Ammon's horn (tissue), 1 donor: ENCODE measurements around the gene PCDHGA9.
"Not testable (repeated sequence)": the region's sequence is repeated elsewhere in the genome, so short reads cannot be mapped to it uniquely, and the experiment has no call there.

Source experiments
- DNase-seq: peaks from one replicate; pipeline ENCODE4 v3.0.0-alpha.2; 2016; ENCODE audit warnings: low spot score

The PCDHGA9 gene

DNA sequence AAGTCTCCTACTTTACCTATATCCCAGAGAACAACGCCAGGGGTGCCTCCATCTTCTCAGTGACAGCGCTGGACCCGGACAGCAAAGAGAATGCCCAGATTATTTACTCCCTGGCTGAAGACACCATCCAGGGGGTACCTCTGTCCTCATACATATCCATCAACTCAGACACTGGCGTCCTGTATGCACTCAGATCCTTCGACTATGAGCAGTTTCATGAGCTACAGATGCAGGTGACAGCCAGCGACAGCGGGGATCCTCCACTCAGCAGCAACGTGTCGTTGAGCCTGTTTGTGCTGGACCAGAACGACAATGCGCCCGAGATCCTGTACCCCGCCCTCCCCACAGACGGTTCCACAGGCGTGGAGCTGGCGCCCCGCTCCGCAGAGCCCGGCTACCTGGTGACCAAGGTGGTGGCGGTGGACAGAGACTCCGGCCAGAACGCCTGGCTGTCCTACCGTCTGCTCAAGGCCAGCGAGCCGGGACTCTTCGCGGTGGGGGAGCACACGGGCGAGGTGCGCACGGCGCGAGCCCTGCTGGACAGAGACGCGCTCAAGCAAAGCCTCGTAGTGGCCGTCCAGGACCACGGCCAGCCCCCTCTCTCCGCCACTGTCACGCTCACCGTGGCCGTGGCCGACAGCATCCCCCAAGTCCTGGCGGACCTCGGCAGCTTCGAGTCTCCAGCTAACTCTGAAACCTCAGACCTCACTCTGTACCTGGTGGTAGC lies 12.1 kb downstream of the PCDHGA9 start:
- DNase-seq, result not testable (repeated sequence)

DNA sequence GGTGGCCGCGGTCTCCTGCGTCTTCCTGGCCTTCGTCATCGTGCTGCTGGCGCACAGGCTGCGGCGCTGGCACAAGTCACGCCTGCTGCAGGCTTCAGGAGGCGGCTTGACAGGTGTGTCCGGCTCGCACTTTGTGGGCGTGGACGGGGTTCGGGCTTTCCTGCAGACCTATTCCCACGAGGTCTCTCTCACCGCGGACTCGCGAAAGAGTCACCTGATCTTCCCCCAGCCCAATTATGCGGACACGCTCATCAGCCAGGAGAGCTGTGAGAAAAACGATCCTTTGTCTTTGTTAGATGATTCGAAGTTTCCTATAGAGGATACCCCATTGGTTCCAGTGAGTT lies 12.7 kb downstream of the PCDHGA9 start:
- not testable (repeated sequence) for DNase-seq

DNA sequence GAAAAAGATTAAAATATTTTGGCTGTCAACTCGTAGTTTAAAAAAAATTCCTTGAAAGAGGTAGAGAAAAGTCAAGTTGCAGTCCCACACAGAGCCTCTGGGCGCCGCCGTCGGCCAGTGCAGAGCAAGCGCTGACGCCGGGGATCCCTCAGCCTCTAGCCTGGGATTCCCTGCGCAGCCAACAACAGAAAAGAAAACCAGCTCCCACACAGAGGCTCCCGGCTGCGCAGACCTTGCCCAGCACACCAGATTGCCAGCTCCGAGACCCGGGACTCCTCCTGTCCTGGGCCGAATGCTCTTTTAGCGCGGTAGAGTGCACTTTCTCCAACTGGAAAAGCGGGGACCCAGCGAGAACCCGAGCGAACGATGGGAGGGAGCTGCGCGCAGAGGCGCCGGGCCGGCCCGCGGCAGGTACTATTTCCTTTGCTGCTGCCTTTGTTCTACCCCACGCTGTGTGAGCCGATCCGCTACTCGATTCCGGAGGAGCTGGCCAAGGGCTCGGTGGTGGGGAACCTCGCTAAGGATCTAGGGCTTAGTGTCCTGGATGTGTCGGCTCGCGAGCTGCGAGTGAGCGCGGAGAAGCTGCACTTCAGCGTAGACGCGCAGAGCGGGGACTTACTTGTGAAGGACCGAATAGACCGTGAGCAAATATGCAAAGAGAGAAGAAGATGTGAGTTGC lies 15.1 kb downstream of the PCDHGA9 start, which contains the start of gene PCDHGB7:
Gene PCDHGB7, plus strand, starts transcription at position 184 of the 679 bp plus-strand sequence. Its CDS starts 183 bp downstream, at position 367.
- peak; percentile 51 for DNase-seq

DNA sequence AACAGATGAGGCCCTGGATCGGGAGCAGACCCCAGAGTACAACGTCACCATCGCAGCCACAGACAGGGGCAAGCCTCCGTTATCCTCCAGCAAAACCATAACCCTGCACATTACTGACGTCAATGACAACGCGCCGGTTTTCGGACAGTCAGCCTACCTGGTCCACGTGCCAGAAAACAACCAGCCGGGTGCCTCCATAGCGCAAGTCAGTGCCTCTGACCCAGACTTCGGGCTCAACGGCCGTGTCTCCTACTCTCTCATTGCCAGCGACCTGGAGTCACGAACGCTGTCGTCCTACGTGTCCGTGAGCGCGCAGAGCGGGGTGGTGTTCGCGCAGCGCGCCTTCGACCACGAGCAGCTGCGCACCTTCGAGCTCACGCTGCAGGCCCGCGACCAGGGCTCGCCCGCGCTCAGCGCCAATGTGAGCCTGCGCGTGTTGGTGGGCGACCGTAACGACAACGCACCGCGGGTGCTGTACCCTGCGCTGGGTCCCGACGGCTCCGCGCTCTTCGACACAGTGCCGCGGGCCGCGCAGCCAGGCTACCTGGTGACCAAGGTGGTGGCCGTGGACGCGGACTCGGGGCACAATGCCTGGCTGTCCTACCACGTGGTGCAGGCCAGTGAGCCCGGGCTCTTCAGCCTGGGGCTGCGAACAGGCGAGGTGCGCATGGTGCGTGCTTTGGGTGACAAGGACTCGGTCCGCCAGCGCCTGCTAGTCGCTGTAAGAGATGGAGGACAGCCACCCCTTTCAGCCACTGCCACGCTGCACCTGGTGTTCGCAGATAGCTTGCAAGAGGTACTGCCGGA lies 16.7 kb downstream of the PCDHGA9 start:
- no peak for DNase-seq

DNA sequence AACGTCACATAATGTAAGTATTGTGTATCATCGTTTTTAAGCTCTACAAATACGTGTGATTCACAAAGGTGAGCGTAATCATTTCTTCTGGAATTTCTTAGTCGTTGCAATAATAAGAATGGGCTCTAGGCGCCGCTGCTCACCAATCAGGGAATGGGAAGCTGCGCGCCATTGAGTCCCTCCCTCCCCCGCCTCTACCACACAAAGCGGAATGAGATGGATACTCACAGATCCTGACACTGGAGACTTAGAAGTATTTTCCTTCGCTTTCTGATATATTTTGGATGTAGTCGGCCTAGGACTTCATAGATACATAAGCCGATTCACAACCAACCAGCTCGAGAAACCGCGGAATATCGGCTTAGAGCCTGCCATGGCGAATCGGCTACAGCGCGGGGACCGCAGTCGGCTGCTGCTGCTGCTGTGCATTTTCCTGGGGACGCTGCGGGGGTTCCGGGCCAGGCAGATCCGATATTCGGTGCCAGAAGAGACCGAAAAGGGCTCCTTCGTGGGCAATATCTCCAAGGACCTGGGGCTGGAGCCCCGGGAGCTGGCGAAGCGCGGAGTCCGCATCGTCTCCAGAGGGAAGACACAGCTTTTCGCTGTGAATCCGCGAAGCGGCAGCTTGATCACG lies 18.4 kb downstream of the PCDHGA9 start, which contains the start of gene PCDHGA11:
Gene PCDHGA11, plus strand, starts transcription at position 197 of the 634 bp plus-strand sequence. Its CDS starts 177 bp downstream, at position 374.
- DNase-seq, result no peak

- no peak for DNase-seq
These were observed 18.9 kb downstream of the PCDHGA9 start for GRCh38 chr5:141421489-141421855.

- DNase-seq, result no peak
These were observed 20.2 kb downstream of the PCDHGA9 start for GRCh38 chr5:141422742-141423291.

DNA sequence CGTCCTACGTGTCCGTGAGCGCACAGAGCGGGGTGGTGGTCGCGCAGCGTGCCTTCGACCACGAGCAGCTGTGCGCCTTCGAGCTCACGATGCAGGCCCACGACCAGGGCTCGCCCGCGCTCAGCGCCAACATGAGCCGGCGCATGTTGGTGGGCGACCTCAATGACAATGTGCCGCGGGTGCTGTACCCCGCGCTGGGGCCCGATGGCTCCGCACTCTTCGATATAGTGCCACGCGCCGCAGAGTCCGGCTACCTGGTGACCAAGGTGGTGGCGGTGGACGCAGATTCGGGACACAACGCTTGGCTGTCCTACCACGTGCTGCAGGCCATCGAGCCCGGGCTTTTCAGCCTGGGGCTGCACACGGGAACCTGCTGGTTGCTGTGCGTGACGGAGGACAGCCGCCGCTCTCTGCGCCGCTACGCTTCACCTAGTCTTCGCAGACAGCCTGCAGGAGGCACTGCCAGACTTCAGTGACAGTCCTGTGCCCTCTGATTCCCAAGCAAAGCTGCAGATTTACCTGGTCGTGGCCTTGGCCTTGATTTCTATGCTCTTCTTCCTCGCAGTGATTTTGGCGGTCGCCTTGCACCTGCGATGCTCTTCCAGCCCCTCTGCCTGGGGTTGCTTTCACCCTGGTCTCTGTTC lies 25.3 kb downstream of the PCDHGA9 start:
- DNase-seq, result no peak

DNA sequence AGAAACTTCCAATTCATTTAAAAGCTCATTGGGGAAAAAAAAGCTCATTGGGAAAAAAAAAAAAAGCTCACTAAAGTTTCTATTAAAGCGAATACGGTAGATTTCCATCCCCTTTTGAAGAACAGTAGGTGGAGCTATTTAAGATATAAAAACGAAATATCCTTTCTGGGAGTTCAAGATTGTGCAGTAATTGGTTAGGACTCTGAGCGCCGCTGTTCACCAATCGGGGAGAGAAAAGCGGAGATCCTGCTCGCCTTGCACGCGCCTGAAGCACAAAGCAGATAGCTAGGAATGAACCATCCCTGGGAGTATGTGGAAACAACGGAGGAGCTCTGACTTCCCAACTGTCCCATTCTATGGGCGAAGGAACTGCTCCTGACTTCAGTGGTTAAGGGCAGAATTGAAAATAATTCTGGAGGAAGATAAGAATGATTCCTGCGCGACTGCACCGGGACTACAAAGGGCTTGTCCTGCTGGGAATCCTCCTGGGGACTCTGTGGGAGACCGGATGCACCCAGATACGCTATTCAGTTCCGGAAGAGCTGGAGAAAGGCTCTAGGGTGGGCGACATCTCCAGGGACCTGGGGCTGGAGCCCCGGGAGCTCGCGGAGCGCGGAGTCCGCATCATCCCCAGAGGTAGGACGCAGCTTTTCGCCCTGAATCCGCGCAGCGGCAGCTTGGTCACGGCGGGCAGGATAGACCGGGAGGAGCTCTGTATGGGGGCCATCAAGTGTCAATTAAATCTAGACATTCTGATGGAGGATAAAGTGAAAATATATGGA lies 27.9 kb downstream of the PCDHGA9 start, which contains the start of gene PCDHGA12:
Gene PCDHGA12, plus strand, starts transcription at position 176 of the 782 bp plus-strand sequence. Its CDS starts 253 bp downstream, at position 429.
- peak; percentile 29 for DNase-seq

DNA sequence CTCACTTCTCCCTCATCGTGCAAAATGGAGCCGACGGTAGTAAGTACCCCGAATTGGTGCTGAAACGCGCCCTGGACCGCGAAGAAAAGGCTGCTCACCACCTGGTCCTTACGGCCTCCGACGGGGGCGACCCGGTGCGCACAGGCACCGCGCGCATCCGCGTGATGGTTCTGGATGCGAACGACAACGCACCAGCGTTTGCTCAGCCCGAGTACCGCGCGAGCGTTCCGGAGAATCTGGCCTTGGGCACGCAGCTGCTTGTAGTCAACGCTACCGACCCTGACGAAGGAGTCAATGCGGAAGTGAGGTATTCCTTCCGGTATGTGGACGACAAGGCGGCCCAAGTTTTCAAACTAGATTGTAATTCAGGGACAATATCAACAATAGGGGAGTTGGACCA lies 28.7 kb downstream of the PCDHGA9 start:
- no peak for DNase-seq

DNA sequence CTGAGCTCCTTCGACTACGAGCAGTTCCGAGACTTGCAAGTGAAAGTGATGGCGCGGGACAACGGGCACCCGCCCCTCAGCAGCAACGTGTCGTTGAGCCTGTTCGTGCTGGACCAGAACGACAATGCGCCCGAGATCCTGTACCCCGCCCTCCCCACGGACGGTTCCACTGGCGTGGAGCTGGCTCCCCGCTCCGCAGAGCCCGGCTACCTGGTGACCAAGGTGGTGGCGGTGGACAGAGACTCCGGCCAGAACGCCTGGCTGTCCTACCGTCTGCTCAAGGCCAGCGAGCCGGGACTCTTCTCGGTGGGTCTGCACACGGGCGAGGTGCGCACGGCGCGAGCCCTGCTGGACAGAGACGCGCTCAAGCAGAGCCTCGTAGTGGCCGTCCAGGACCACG lies 29.7 kb downstream of the PCDHGA9 start:
- DNase-seq, result not testable (repeated sequence)

- DNase-seq, result not testable (repeated sequence)
These were observed 30.1 kb downstream of the PCDHGA9 start for GRCh38 chr5:141432726-141433125.

DNA sequence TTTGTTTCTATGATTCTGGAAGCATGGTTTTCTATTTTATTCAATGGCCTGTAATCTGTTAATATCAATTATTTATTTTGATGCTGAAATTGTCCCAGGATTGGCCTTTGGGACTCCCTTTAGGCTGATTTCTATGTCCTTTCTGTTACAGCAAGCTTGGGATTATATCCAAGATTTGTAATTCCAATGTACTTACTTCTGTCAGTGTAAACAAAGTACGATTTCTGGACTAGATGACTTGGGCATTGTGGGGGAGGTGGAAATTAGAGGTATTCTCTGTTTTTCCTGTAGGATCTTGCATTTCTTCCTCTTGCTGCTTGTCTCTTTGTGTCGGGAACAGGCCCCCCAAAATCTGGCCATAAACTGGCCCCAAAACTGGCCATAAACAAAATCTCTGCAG lies 31.4 kb downstream of the PCDHGA9 start:
- no peak for DNase-seq

DNA sequence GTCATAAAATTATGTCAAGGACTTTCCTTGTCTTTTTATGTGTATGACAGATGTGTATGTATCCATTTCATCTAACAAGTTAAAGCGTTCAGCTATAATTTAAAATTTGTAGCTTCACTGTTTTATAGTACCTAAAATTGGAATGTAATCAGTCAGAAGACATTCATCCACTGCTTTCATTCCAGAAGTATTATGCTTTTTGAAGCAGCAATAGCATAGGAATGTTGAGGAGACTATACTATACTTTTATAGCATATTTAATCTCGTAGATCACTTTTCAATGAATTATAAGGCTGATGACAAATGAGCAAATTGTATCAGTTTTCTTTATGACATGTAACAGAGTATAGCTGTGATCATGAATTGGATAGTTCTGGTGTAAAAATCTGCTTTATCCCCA lies 34.6 kb downstream of the PCDHGA9 start:
- DNase-seq, result no peak

- DNase-seq, result peak; percentile 13
These were observed 37.0 kb downstream of the PCDHGA9 start for GRCh38 chr5:141439411-141440141.

DNA sequence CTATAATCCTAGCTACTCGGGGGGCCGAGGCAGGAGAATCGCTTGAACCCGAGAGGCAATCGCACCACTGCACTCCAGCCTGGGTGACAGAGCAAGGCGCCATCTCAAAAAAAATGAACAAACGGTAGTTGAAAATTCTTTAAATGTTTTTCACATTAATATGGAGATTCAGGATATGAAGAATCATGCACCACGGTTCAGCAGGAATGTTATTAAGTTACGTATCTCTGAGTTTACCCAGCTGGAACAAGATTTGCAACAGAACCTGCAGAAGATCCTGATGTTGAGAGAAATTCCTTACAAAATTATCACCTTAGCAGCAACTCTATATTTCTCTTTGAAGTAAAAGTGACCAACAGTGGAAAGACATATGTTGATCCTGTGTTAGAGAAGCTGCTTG lies 37.8 kb downstream of the PCDHGA9 start:
- DNase-seq, result no peak

DNA sequence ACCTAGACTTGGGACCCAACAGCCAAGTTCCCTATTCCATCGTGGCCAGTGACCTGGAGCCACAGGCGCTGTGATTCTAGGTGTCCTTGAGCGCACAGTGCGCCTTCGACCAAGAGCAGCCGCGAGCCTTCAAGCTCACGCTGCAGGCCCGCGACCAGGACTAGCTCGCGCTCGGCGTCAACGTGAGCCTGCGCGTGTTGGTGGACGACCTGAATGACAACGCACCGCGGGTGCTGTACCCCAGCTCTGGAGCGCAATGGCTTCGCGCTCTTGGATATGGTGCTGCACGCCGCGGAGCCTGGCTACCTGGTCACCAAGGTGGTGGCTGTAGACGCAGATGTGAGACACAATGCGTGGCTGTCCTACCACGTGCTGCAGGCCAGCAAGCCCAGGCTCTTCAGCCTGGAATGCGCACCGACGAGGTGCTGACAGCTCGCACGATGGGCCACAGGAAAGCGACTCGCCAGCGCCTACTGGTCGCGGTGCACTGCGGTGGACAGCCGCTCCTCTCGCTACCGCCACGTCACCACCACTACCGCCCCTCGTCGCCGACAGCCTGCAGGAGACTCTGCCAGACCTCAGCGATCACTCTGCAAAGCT lies 39.1 kb downstream of the PCDHGA9 start:
- DNase-seq, result no peak
